GM21717 (cell line): ENCODE results near the gene SGCB.
"Not testable (repeated sequence)": the region's sequence is repeated elsewhere in the genome, so short reads cannot be mapped to it uniquely, and the experiment has no call there.

ENCODE experiments used
- ATAC-seq: cut with Tn5 transposase; IDR thresholded peaks from one replicate; pipeline ENCODE4 v1.9.1; 2021; ENCODE audit warnings: mild to moderate bottlenecking, moderate library complexity; ENCODE audit not compliant: unreplicated experiment

Gene SGCB

GRCh38 chr4:52038103-52038912 is at the start of gene SGCB:
TSS of gene SGCB (minus strand) at chr4:52038299. CDS start at chr4:52038259, 40 bp downstream.
- ATAC-seq, result peak; percentile 94

GRCh38 chr4:52086425-52086824 is 48.3 kb upstream of the SGCB start:
- not testable (repeated sequence) for ATAC-seq

GRCh38 chr4:52081216-52081615 is 43.1 kb upstream of the SGCB start:
- ATAC-seq, result no peak

GRCh38 chr4:52079659-52080058 is 41.6 kb upstream of the SGCB start:
- no peak for ATAC-seq

- ATAC-seq, result no peak
These were observed 38.6 kb upstream of the SGCB start for GRCh38 chr4:52076731-52077130.

GRCh38 chr4:52071791-52072546 is 33.9 kb upstream of the SGCB start:
- no peak for ATAC-seq

GRCh38 chr4:52069571-52069970 is 31.5 kb upstream of the SGCB start:
- no peak for ATAC-seq

GRCh38 chr4:52059372-52059771 is 21.3 kb upstream of the SGCB start:
- ATAC-seq, result no peak

GRCh38 chr4:52058275-52058674 is 20.2 kb upstream of the SGCB start:
- no peak for ATAC-seq

- ATAC-seq, result no peak
These were observed 19.1 kb upstream of the SGCB start for GRCh38 chr4:52057196-52057595.

GRCh38 chr4:52054254-52054653 is 16.2 kb upstream of the SGCB start:
- ATAC-seq, result no peak

- ATAC-seq, result peak; percentile 55
These were observed 14.3 kb upstream of the SGCB start for GRCh38 chr4:52052475-52052780.

GRCh38 chr4:52051615-52052474 is 13.7 kb upstream of the SGCB start:
- ATAC-seq, result peak; percentile 72

GRCh38 chr4:52051213-52051614 is 13.1 kb upstream of the SGCB start, which contains the start of gene SPATA18:
TSS of gene SPATA18 (plus strand) at chr4:52051304. CDS start at chr4:52051705, 401 bp downstream.
- ATAC-seq, result peak; percentile 51

- ATAC-seq, result no peak
These were observed 11.2 kb upstream of the SGCB start for GRCh38 chr4:52049266-52049665.

- no peak for ATAC-seq
These were observed 6.9 kb upstream of the SGCB start for GRCh38 chr4:52045028-52045427.

GRCh38 chr4:52037689-52038102 is 403 bp downstream of the SGCB start:
- ATAC-seq, result peak; percentile 60

- no peak for ATAC-seq
These were observed 1.1 kb downstream of the SGCB start for GRCh38 chr4:52036886-52037530.

GRCh38 chr4:52035190-52035589 is 2.9 kb downstream of the SGCB start:
- no peak for ATAC-seq

- no peak for ATAC-seq
These were observed 6.1 kb downstream of the SGCB start for GRCh38 chr4:52032005-52032404.

- ATAC-seq, result no peak
These were observed 9.1 kb downstream of the SGCB start for GRCh38 chr4:52028970-52029369.
